Panc1 (cell line): ENCODE results near the gene CFAP100. TPM values are rescaled to one million over a fixed set of nuclear protein-coding genes. Genes with fewer than 3 reads are reported as not detected.

Experiments
- ATAC-seq: fragments of 200-7000 bp; cut with Tn5 transposase; 2 replicates; pipeline ENCODE4 v1.9.1; 2020; ENCODE audit warnings: mild to moderate bottlenecking, moderate library complexity
- BruUV-seq: library from RNA; stranded (reverse); fragments of 400-500 nt; replicated peaks from 2 replicates; lab custom pipeline; 2021; lab: Mats Ljungman, UMichigan
- CTCF ChIA-PET: fragments of 300-600 bp; sonication (Branson Sonifier 250); formaldehyde crosslinking; loops from one replicate; lab custom pipeline; 2022; ENCODE audit warnings: antibody characterized with exemption; lab: Charles Lee
- POLR2A ChIA-PET: fragments of 300-600 bp; sonication (Branson Sonifier 250); formaldehyde crosslinking; loops from one replicate; lab custom pipeline; 2022; ENCODE audit warnings: antibody characterized with exemption; lab: Charles Lee
- DNase-seq: peaks from one replicate; pipeline ENCODE4 v3.0.0-alpha.2; 2010; ENCODE audit warnings: low read depth, low spot score
- H3K27ac ChIP-seq: 2 replicates; pipeline ENCODE4 v1.5.1; 2011; ENCODE audit warnings: mild to moderate bottlenecking, low read length, inconsistent platforms
- H3K27me3 ChIP-seq: fragments of 200-500 bp; sonication (Bioruptor generic); 2 replicates; pipeline ENCODE4 v1.6.0; 2014; ENCODE audit warnings: low read length, inconsistent platforms; ENCODE audit not compliant: control insufficient read depth, insufficient read depth
- H3K36me3 ChIP-seq: fragments of 200-500 bp; sonication (Bioruptor generic); 2 replicates; pipeline ENCODE4 v1.5.1; 2014; ENCODE audit warnings: inconsistent platforms, mild to moderate bottlenecking, low read length, moderate library complexity; ENCODE audit not compliant: control insufficient read depth, insufficient read depth
- H3K4me1 ChIP-seq: 2 replicates; pipeline ENCODE4 v1.5.1; 2011; ENCODE audit warnings: inconsistent platforms, mild to moderate bottlenecking, low read length, moderate library complexity; ENCODE audit not compliant: control insufficient read depth, insufficient read depth
- H3K4me3 ChIP-seq, 2 experiments: 2 replicates each; pipeline ENCODE4 v1.5.1; 2011 to 2012; ENCODE audit warnings: low read depth in 2 of 2, low read length in 2 of 2, mild to moderate bottlenecking in 2 of 2, inconsistent platforms in 1 of 2, moderate library complexity in 1 of 2
- H3K9me3 ChIP-seq: fragments of 200-500 bp; sonication (Bioruptor generic); 2 replicates; pipeline ENCODE4 v1.5.1; 2014; ENCODE audit warnings: low read depth, mild to moderate bottlenecking, inconsistent platforms, low read length, moderate library complexity; ENCODE audit not compliant: control insufficient read depth, insufficient read depth
- POLR2AphosphoS5 ChIP-seq: IDR thresholded peaks from 2 replicates; pipeline ENCODE4 v1.6.1; 2012; ENCODE audit warnings: mild to moderate bottlenecking, low read depth, low read length, moderate library complexity
- SIN3A ChIP-seq: IDR thresholded peaks from 2 replicates; pipeline ENCODE4 v1.6.1; 2012; ENCODE audit warnings: low read depth, mild to moderate bottlenecking, low read length, moderate library complexity, borderline replicate concordance; ENCODE audit not compliant: insufficient read depth
- TCF7L2 ChIP-seq: IDR thresholded peaks from 2 replicates; pipeline ENCODE4 v1.6.1; 2011; ENCODE audit warnings: mild to moderate bottlenecking, low read depth, low read length, inconsistent platforms
- in situ Hi-C: cut with HindIII; loops from 2 replicates; pipeline ENCODE4 v1.10.0; 2016; ENCODE audit warnings: low sequenced_read_pairs, low pct_unique_long_range_greater_than_20kb
- intact Hi-C: fragments of 100-400 bp; cut with micrococcal nuclease; formaldehyde crosslinking; loops from one replicate; pipeline ENCODE4 v1.10.0; 2022; ENCODE audit not compliant: unreplicated experiment
- total RNA-seq: library from RNA; stranded (reverse); gene quantifications from one replicate; pipeline ENCODE4 v1.2.1, GENCODE V29; 2021; ENCODE audit not compliant: unreplicated experiment
- TF ChIP-seq, protein P1 (sequence below): fragments of 450-650 bp; IDR thresholded peaks from 2 replicates; pipeline ENCODE4 v1.5.1; 2017; ENCODE audit warnings: mild to moderate bottlenecking
- TF ChIP-seq, protein P2 (sequence below), 2 experiments: IDR thresholded peaks; 2 replicates each; pipeline ENCODE4 v1.6.1; 2011 to 2012; ENCODE audit warnings: low read depth in 2 of 2, control low read depth in 1 of 2, low read length in 1 of 2, mild to moderate bottlenecking in 1 of 2, moderate library complexity in 1 of 2; ENCODE audit not compliant: insufficient read depth in 1 of 2

Gene CFAP100
- total RNA-seq, 1 experiment from 2014 or later = not detected

DNA sequence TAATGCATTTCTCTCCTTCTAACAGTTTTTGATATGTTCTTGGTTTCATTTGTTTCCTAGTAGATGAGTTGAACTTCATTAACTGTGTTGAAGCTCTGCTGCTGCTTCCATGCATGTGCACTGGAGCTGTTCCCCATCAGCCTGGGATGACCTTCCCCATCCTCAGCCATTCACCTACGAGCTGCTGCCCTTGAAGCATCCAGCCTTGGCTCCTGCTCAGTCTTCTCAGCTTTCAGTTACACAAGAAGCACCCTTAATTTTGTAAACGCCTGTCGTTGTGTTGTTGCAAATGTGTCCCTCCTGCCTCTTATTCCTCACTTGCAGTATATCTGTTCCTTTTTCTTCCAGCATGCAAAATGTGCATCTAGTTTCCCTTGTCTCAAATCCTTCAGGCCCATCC, 89.4 kb downstream of the CFAP100 start:
- Histone ChIP-seq H3K4me1 (0 out of 2 replicates have a peak, but pooled peaks cover 3% of the 10 kb centered on the region), H3K36me3 (no peaks in the 10 kb centered on the region), H3K27ac (no peak overlapping the region), H3K4me3 (no peak overlapping the region), H3K9me3 (no peaks in the 10 kb centered on the region), H3K27me3 (no peaks in the 10 kb centered on the region)
- ATAC-seq (no peak), DNase-seq (no peak)
- POLR2A ChIA-PET = no interaction called here
- in situ Hi-C loops (no loop called here), intact Hi-C loops (no loop called here)
- CTCF ChIA-PET = no interaction called here
- TF ChIP-seq, protein P1, sequence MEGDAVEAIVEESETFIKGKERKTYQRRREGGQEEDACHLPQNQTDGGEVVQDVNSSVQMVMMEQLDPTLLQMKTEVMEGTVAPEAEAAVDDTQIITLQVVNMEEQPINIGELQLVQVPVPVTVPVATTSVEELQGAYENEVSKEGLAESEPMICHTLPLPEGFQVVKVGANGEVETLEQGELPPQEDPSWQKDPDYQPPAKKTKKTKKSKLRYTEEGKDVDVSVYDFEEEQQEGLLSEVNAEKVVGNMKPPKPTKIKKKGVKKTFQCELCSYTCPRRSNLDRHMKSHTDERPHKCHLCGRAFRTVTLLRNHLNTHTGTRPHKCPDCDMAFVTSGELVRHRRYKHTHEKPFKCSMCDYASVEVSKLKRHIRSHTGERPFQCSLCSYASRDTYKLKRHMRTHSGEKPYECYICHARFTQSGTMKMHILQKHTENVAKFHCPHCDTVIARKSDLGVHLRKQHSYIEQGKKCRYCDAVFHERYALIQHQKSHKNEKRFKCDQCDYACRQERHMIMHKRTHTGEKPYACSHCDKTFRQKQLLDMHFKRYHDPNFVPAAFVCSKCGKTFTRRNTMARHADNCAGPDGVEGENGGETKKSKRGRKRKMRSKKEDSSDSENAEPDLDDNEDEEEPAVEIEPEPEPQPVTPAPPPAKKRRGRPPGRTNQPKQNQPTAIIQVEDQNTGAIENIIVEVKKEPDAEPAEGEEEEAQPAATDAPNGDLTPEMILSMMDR = no peak
- TF ChIP-seq SIN3A (no peak), POLR2AphosphoS5 (no peak), TCF7L2 (no peak)
- TF ChIP-seq, protein P2, sequence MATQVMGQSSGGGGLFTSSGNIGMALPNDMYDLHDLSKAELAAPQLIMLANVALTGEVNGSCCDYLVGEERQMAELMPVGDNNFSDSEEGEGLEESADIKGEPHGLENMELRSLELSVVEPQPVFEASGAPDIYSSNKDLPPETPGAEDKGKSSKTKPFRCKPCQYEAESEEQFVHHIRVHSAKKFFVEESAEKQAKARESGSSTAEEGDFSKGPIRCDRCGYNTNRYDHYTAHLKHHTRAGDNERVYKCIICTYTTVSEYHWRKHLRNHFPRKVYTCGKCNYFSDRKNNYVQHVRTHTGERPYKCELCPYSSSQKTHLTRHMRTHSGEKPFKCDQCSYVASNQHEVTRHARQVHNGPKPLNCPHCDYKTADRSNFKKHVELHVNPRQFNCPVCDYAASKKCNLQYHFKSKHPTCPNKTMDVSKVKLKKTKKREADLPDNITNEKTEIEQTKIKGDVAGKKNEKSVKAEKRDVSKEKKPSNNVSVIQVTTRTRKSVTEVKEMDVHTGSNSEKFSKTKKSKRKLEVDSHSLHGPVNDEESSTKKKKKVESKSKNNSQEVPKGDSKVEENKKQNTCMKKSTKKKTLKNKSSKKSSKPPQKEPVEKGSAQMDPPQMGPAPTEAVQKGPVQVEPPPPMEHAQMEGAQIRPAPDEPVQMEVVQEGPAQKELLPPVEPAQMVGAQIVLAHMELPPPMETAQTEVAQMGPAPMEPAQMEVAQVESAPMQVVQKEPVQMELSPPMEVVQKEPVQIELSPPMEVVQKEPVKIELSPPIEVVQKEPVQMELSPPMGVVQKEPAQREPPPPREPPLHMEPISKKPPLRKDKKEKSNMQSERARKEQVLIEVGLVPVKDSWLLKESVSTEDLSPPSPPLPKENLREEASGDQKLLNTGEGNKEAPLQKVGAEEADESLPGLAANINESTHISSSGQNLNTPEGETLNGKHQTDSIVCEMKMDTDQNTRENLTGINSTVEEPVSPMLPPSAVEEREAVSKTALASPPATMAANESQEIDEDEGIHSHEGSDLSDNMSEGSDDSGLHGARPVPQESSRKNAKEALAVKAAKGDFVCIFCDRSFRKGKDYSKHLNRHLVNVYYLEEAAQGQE (IDR thresholded peaks at IDR 0.05; ENCODE audit: insufficient read depth in 1 of 2, low read depth in 2 of 2, low read length in 1 of 2) = no peak
- BruUV-seq = no TSS peak

DNA sequence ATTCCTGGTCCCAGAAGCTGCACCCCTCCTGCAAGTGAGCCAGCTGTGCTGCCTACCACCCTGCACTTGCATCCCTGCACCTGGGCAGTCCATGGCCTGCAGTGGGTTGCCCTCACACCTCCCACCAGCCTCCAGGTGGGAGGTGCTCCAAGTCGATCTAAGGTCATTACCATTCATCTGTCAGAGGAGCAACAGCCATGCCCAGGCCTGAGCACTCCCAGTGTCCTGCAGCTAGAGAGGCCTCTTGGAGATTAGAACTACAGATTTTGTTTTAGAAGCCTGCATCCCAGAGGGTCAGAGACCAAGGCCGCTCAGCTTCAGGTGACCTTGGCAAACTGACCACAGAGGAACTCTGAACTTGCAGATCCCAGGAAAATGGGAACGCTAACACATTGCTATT, 90.0 kb downstream of the CFAP100 start:
- no peaks in the 10 kb centered on the region for H3K36me3 ChIP-seq
- no peaks in the 10 kb centered on the region for H3K27me3 ChIP-seq
- CTCF ChIA-PET = no interaction called here
- BruUV-seq = no TSS peak
- no peaks in the 10 kb centered on the region for H3K9me3 ChIP-seq
- DNase-seq = no peak
- TF ChIP-seq POLR2AphosphoS5 (no peak), SIN3A (no peak), TCF7L2 (no peak)
- TF ChIP-seq, protein P2 (IDR thresholded peaks at IDR 0.05; ENCODE audit: insufficient read depth in 1 of 2, low read depth in 2 of 2, low read length in 1 of 2) = no peak
- TF ChIP-seq, protein P1 = no peak
- H3K4me3 ChIP-seq = no peak overlapping the region
- in situ Hi-C loops = no loop called here
- intact Hi-C loops = no loop called here
- POLR2A ChIA-PET = no interaction called here
- ATAC-seq = no peak
- H3K4me1 ChIP-seq = 0 out of 2 replicates have a peak, but pooled peaks cover 3% of the 10 kb centered on the region
- no peak overlapping the region for H3K27ac ChIP-seq
